ENCODE data around the gene CCDC57. TPM values are rescaled to one million over a fixed set of nuclear protein-coding genes. Genes with fewer than 3 reads are reported as not detected.

The CCDC57 gene
- polyA plus RNA-seq, 1 donor (not counting 4 experiments of a cell fraction or from before 2014, with no cell fraction given): 19.2 TPM

- Histone ChIP-seq H3K9ac (ENCODE audit: control insufficient read depth, extremely low read depth, insufficient read depth, low read length) (no peak overlapping the region), H4K20me1 (ENCODE audit: control insufficient read depth, extremely low read depth, insufficient read depth, low read length) (peaks cover 24% of the 10 kb centered on the region), H3K27me3 (ENCODE audit: control insufficient read depth, extremely low read depth, insufficient read depth, low read length) (no peaks in the 10 kb centered on the region), H3K4me3 (ENCODE audit: control insufficient read depth in 2 of 3, extremely low read depth in 1 of 3, insufficient read depth in 2 of 3, low read depth in 1 of 3, low read length in 3 of 3) (no peak overlapping the region), H3K4me2 (ENCODE audit: control insufficient read depth, extremely low read depth, insufficient read depth, low read depth, low read length) (no peak overlapping the region), H3K4me1 (ENCODE audit: control insufficient read depth, extremely low read depth, insufficient read depth, low read length) (no peaks in the 10 kb centered on the region), H3K9me3 (ENCODE audit: control insufficient read depth, low read depth, low read length) (no peaks in the 10 kb centered on the region), H2AFZ (ENCODE audit: control insufficient read depth, low read length) (no peak overlapping the region), H3K9me1 (ENCODE audit: control insufficient read depth, extremely low read depth, insufficient read depth, low read length) (no peaks in the 10 kb centered on the region), H3K79me2 (ENCODE audit: control insufficient read depth, insufficient read depth, low read length) (peaks cover 10% of the 10 kb centered on the region), H3K36me3 (ENCODE audit: control insufficient read depth in 2 of 2, extremely low read depth in 1 of 2, insufficient read depth in 2 of 2, low read length in 2 of 2) (peaks cover 60 to 62% of the 10 kb centered on the region in 2 experiments), H3K27ac (ENCODE audit: control insufficient read depth, insufficient read depth, low read length) (no peak overlapping the region)
- DNase-seq (ENCODE audit: low read depth, low spot score) (no peak), FAIRE-seq (no peak)
- TF ChIP-seq, protein P1, sequence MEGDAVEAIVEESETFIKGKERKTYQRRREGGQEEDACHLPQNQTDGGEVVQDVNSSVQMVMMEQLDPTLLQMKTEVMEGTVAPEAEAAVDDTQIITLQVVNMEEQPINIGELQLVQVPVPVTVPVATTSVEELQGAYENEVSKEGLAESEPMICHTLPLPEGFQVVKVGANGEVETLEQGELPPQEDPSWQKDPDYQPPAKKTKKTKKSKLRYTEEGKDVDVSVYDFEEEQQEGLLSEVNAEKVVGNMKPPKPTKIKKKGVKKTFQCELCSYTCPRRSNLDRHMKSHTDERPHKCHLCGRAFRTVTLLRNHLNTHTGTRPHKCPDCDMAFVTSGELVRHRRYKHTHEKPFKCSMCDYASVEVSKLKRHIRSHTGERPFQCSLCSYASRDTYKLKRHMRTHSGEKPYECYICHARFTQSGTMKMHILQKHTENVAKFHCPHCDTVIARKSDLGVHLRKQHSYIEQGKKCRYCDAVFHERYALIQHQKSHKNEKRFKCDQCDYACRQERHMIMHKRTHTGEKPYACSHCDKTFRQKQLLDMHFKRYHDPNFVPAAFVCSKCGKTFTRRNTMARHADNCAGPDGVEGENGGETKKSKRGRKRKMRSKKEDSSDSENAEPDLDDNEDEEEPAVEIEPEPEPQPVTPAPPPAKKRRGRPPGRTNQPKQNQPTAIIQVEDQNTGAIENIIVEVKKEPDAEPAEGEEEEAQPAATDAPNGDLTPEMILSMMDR (optimal IDR thresholded peaks at IDR 0.05 in 1 of 3, IDR thresholded peaks at IDR 0.05 in 1 of 3, conservative IDR thresholded peaks at IDR 0.05 in 1 of 3; ENCODE audit: extremely low read depth in 1 of 3, insufficient read depth in 2 of 3, low read length in 3 of 3): no peak
- TF ChIP-seq EZH2 (IDR thresholded peaks at IDR 0.05; ENCODE audit: low read length): no peak
- dilution Hi-C loops (cut with MboI; ENCODE audit: extremely low pct_ligation_motif_present, low sequenced_read_pairs): no loop called here
These were observed 130.7 kb downstream of the CCDC57 start for GRCh38 chr17:82081966-82082365.

- Histone ChIP-seq H3K4me3 (ENCODE audit: control insufficient read depth in 2 of 3, extremely low read depth in 1 of 3, insufficient read depth in 2 of 3, low read depth in 1 of 3, low read length in 3 of 3) (no peak overlapping the region), H3K9ac (ENCODE audit: control insufficient read depth, extremely low read depth, insufficient read depth, low read length) (no peak overlapping the region), H3K9me1 (ENCODE audit: control insufficient read depth, extremely low read depth, insufficient read depth, low read length) (no peaks in the 10 kb centered on the region), H3K36me3 (ENCODE audit: control insufficient read depth in 2 of 2, extremely low read depth in 1 of 2, insufficient read depth in 2 of 2, low read length in 2 of 2) (peaks cover 59 to 60% of the 10 kb centered on the region in 2 experiments), H3K27me3 (ENCODE audit: control insufficient read depth, extremely low read depth, insufficient read depth, low read length) (no peaks in the 10 kb centered on the region), H3K27ac (ENCODE audit: control insufficient read depth, insufficient read depth, low read length) (no peak overlapping the region), H4K20me1 (ENCODE audit: control insufficient read depth, extremely low read depth, insufficient read depth, low read length) (peaks cover 24% of the 10 kb centered on the region), H2AFZ (ENCODE audit: control insufficient read depth, low read length) (no peak overlapping the region), H3K9me3 (ENCODE audit: control insufficient read depth, low read depth, low read length) (no peaks in the 10 kb centered on the region), H3K4me2 (ENCODE audit: control insufficient read depth, extremely low read depth, insufficient read depth, low read depth, low read length) (no peak overlapping the region), H3K4me1 (ENCODE audit: control insufficient read depth, extremely low read depth, insufficient read depth, low read length) (no peaks in the 10 kb centered on the region), H3K79me2 (ENCODE audit: control insufficient read depth, insufficient read depth, low read length) (peaks cover 10% of the 10 kb centered on the region)
- dilution Hi-C loops (cut with MboI; ENCODE audit: extremely low pct_ligation_motif_present, low sequenced_read_pairs): no loop called here
- no peak for DNase-seq (ENCODE audit: low read depth, low spot score)
- TF ChIP-seq EZH2 (IDR thresholded peaks at IDR 0.05; ENCODE audit: low read length): no peak
- TF ChIP-seq, protein P1 (optimal IDR thresholded peaks at IDR 0.05 in 1 of 3, IDR thresholded peaks at IDR 0.05 in 1 of 3, conservative IDR thresholded peaks at IDR 0.05 in 1 of 3; ENCODE audit: extremely low read depth in 1 of 3, insufficient read depth in 2 of 3, low read length in 3 of 3): no peak
- no peak for FAIRE-seq
These were observed 131.1 kb downstream of the CCDC57 start for GRCh38 chr17:82081546-82081945.

Data from keratinocyte (primary cell).